HEK293 (cell line): ENCODE results near the gene RPP25L.

ENCODE experiments used
- BCL11A ChIP-seq: fragments of 450-650 bp; formaldehyde crosslinking; IDR thresholded peaks from 2 replicates; pipeline ENCODE4 v1.5.1; 2016; ENCODE audit warnings: low read depth, missing biosample characterization, missing genetic modification characterization
- CTCF ChIP-seq: fragments of 450-650 bp; formaldehyde crosslinking; IDR thresholded peaks from 2 replicates; pipeline ENCODE4 v1.5.1; 2016; ENCODE audit warnings: missing biosample characterization, missing genetic modification characterization
- MZF1 ChIP-seq: fragments of 450-650 bp; formaldehyde crosslinking; IDR thresholded peaks from 2 replicates; pipeline ENCODE4 v1.5.1; 2017; ENCODE audit warnings: missing biosample characterization, missing genetic modification characterization, borderline replicate concordance
- ZNF324 ChIP-seq: fragments of 450-650 bp; formaldehyde crosslinking; IDR thresholded peaks from 2 replicates; pipeline ENCODE4 v1.5.1; 2016; ENCODE audit warnings: missing biosample characterization, missing genetic modification characterization
- ZNF433 ChIP-seq: fragments of 450-650 bp; formaldehyde crosslinking; IDR thresholded peaks from 2 replicates; pipeline ENCODE4 v1.5.1; 2016; ENCODE audit warnings: missing biosample characterization, missing genetic modification characterization, low read depth

- TF ChIP-seq CTCF (tag by site-specific recombination) (no peak), ZNF433 (no peak), ZNF324 (tag by site-specific recombination) (no peak), MZF1 (tag by site-specific recombination) (no peak), BCL11A (tag by site-specific recombination) (no peak)
Observed at GRCh38 chr9:34589636-34590380, 22.1 kb downstream of the RPP25L start, which contains the start of gene CNTFR.
